DMS79 treated with DMSO at 0.1 percent for 48 hours (cell line): ENCODE measurements around the gene HPS5.

Experiments used
- DNase-seq: peaks from one replicate; lab custom pipeline; 2025; lab: John Stamatoyannopoulos, UW

HPS5 gene

GRCh38 chr11:18235394-18236334 is 86.3 kb downstream of the HPS5 start:
- no peak for DNase-seq

GRCh38 chr11:18233912-18234311 is 88.0 kb downstream of the HPS5 start:
- no peak for DNase-seq

- no peak for DNase-seq
Measured at GRCh38 chr11:18230859-18231258, 91.1 kb downstream of the HPS5 start.

GRCh38 chr11:18229501-18229900 is 92.4 kb downstream of the HPS5 start:
- DNase-seq = no peak
